HCT116 (cell line): ENCODE results near the gene TMEM178B. TPM values are rescaled to one million over a fixed set of nuclear protein-coding genes. Genes with fewer than 3 reads are reported as not detected.

Experiments
- ATAC-seq: fragments of 200-7000 bp; cut with Tn5 transposase; 2 replicates; pipeline ENCODE4 v1.9.1; 2020; ENCODE audit warnings: mild to moderate bottlenecking, moderate library complexity
- BruUV-seq: library from RNA; stranded (reverse); fragments of 400-500 nt; replicated peaks from 2 replicates; lab custom pipeline; 2021; lab: Mats Ljungman, UMichigan
- CTCF ChIA-PET: fragments of 300-600 bp; sonication (Branson Sonifier 250); formaldehyde crosslinking; loops from one replicate; lab custom pipeline; 2021; ENCODE audit warnings: antibody characterized with exemption; lab: Charles Lee
- POLR2A ChIA-PET: fragments of 300-600, 350-600 bp; sonication (Branson Sonifier 250); formaldehyde crosslinking; loops from one replicate; lab custom pipeline; 2021; ENCODE audit warnings: antibody characterized with exemption; lab: Charles Lee
- RAD21 ChIA-PET, 2 experiments: fragments of 300-600 bp; sonication (Branson Sonifier 250); formaldehyde crosslinking; loops; one replicate each; lab custom pipeline; 2023; ENCODE audit warnings: low total read pairs in 2 of 2; ENCODE audit not compliant: uncharacterized antibody in 2 of 2, unreplicated experiment in 2 of 2, low non-redundant PET in 1 of 2; lab: Charles Lee
- DNase-seq: peaks from one replicate; pipeline ENCODE4 v3.0.0-alpha.2; 2010; ENCODE audit warnings: low read depth, low spot score
- H2AFZ ChIP-seq: fragments of 200-600 bp; shearing (Covaris generic), sonication (generic); 2 replicates; pipeline ENCODE4 v1.6.1; 2017; ENCODE audit warnings: low read depth, mixed run types, mixed read lengths, antibody characterized with exemption, low read length; ENCODE audit not compliant: poor library complexity, severe bottlenecking
- H3K27ac ChIP-seq: 2 replicates; pipeline ENCODE4 v1.5.1; 2012; ENCODE audit warnings: low read depth, low read length
- H3K27me3 ChIP-seq: fragments of 200-600 bp; sonication (generic); 2 replicates; pipeline ENCODE4 v1.6.1; 2016; ENCODE audit warnings: mixed run types, low read length, mixed read lengths; ENCODE audit not compliant: insufficient read depth
- H3K36me3 ChIP-seq, 2 experiments: fragments of 200-500 bp in 1 of 2; fragments of 200-600 bp in 1 of 2; sonication (Bioruptor generic) in 1 of 2; sonication (generic) in 1 of 2; 2 replicates each; pipeline versions ENCODE4 v1.5.1 to v1.6.1; 2014 to 2016; ENCODE audit warnings: low read length in 2 of 2, inconsistent platforms in 1 of 2, mixed read lengths in 1 of 2, mixed run types in 1 of 2; ENCODE audit not compliant: insufficient read depth in 2 of 2, control insufficient read depth in 1 of 2
- H3K4me1 ChIP-seq, 2 experiments: fragments of 200-600 bp in 1 of 2; sonication (generic) in 1 of 2; 2 replicates each; pipeline versions ENCODE4 v1.5.1 to v1.6.1; 2012 to 2017; ENCODE audit warnings: low read length in 2 of 2, inconsistent platforms in 1 of 2, mild to moderate bottlenecking in 1 of 2, mixed read lengths in 1 of 2, mixed run types in 1 of 2, moderate library complexity in 1 of 2; ENCODE audit not compliant: insufficient read depth in 2 of 2, control insufficient read depth in 1 of 2
- H3K4me2 ChIP-seq: fragments of 200-600 bp; sonication (generic); 2 replicates; pipeline ENCODE4 v1.6.1; 2017; ENCODE audit warnings: mixed run types, low read length, mixed read lengths
- H3K4me3 ChIP-seq, 2 experiments: fragments of 200-600 bp in 1 of 2; sonication (generic) in 1 of 2; replicated peaks in 1 of 2; 2 replicates each; pipeline ENCODE4 v1.5.1; 2011 to 2016; ENCODE audit warnings: low read length in 2 of 2, control low read depth in 1 of 2, low read depth in 1 of 2, mild to moderate bottlenecking in 1 of 2, mixed read lengths in 1 of 2, mixed run types in 1 of 2
- H3K79me2 ChIP-seq: fragments of 200-600 bp; sonication (generic); 2 replicates; pipeline ENCODE4 v1.6.1; 2017; ENCODE audit warnings: mild to moderate bottlenecking, mixed run types, low read length, moderate library complexity, mixed read lengths; ENCODE audit not compliant: insufficient read depth
- H3K9ac ChIP-seq: fragments of 200-600 bp; sonication (generic); 2 replicates; pipeline ENCODE4 v1.6.1; 2016; ENCODE audit warnings: low read length, mixed read lengths
- H3K9me2 ChIP-seq: fragments of 200-600 bp; sonication (generic), shearing (Covaris generic); 2 replicates; pipeline ENCODE4 v1.6.1; 2017; ENCODE audit warnings: mixed run types, mild to moderate bottlenecking, moderate library complexity; ENCODE audit not compliant: insufficient read depth
- H3K9me3 ChIP-seq, 2 experiments: fragments of 200-500 bp in 1 of 2; fragments of 200-600 bp in 1 of 2; sonication (Bioruptor generic) in 1 of 2; sonication (generic) in 1 of 2; 2 replicates each; pipeline ENCODE4 v1.6.1; 2014 to 2017; ENCODE audit warnings: low read length in 2 of 2, mixed read lengths in 2 of 2, inconsistent platforms in 1 of 2, low read depth in 1 of 2, mild to moderate bottlenecking in 1 of 2, mixed run types in 1 of 2, moderate library complexity in 1 of 2; ENCODE audit not compliant: control insufficient read depth in 1 of 2, insufficient read depth in 1 of 2
- H4K20me1 ChIP-seq: fragments of 200-600 bp; sonication (generic), shearing (Covaris generic); 2 replicates; pipeline ENCODE4 v1.6.1; 2017; ENCODE audit warnings: mixed run types, mild to moderate bottlenecking, moderate library complexity; ENCODE audit not compliant: insufficient read depth
- EGR1 ChIP-seq: IDR thresholded peaks from 2 replicates; pipeline ENCODE4 v1.6.1; 2012; ENCODE audit warnings: low read depth
- EZH2phosphoT487 ChIP-seq: fragments of 200-600 bp; IDR thresholded peaks from 2 replicates; pipeline ENCODE4 v1.6.1; 2018; ENCODE audit warnings: antibody characterized with exemption, borderline replicate concordance
- FOSL1 ChIP-seq: IDR thresholded peaks from 2 replicates; pipeline ENCODE4 v1.6.1; 2012; ENCODE audit warnings: low read depth
- JUND ChIP-seq: IDR thresholded peaks from 2 replicates; pipeline ENCODE4 v1.6.1; 2012
- POLR2AphosphoS5 ChIP-seq: IDR thresholded peaks from 2 replicates; pipeline ENCODE4 v1.6.1; 2011; ENCODE audit warnings: mild to moderate bottlenecking, low read depth, low read length, moderate library complexity
- SP1 ChIP-seq: IDR thresholded peaks from 2 replicates; pipeline ENCODE4 v1.6.1; 2012; ENCODE audit warnings: low read depth
- TCF7L2 ChIP-seq: IDR thresholded peaks from 2 replicates; pipeline ENCODE4 v1.7.0; 2011; ENCODE audit warnings: borderline replicate concordance, inconsistent platforms; ENCODE audit not compliant: insufficient read depth, insufficient read length; ENCODE audit errors: extremely low read depth
- ZFX ChIP-seq: fragments of 450-650 bp; IDR thresholded peaks from 2 replicates; pipeline ENCODE4 v1.6.1; 2017
- ZNF274 ChIP-seq: fragments of 200-500 bp; sonication (Bioruptor generic); IDR thresholded peaks from 2 replicates; pipeline ENCODE4 v1.6.1; 2014; ENCODE audit warnings: mild to moderate bottlenecking, low read depth, low read length, inconsistent platforms
- intact Hi-C: fragments of 100-400 bp; cut with micrococcal nuclease; formaldehyde crosslinking; loops from 2 replicates; pipeline ENCODE4 v1.10.0; 2022
- total RNA-seq: library from RNA; stranded (reverse); gene quantifications from one replicate; pipeline ENCODE4 v1.2.1, GENCODE V29; 2021; ENCODE audit not compliant: unreplicated experiment
- TF ChIP-seq, protein P1 (sequence below), 3 experiments: fragments of 200-600 bp in 1 of 3; sonication (generic) in 1 of 3; IDR thresholded peaks in 2 of 3; conservative IDR thresholded peaks in 1 of 3; 2 replicates each; pipeline ENCODE4 v1.5.1; 2012 to 2017; ENCODE audit warnings: low read depth in 2 of 3, low read length in 2 of 3, antibody characterized with exemption in 1 of 3, borderline replicate concordance in 1 of 3, control low read depth in 1 of 3, mild to moderate bottlenecking in 1 of 3, mixed read lengths in 1 of 3, mixed run types in 1 of 3, moderate library complexity in 1 of 3; ENCODE audit not compliant: insufficient read depth in 1 of 3
- TF ChIP-seq, protein P2 (sequence below): IDR thresholded peaks from 2 replicates; pipeline ENCODE4 v1.6.1; 2012
- TF ChIP-seq, protein P3 (sequence below): IDR thresholded peaks from 2 replicates; pipeline ENCODE4 v1.6.1; 2011; ENCODE audit warnings: mild to moderate bottlenecking, low read length, moderate library complexity; ENCODE audit not compliant: insufficient replicate concordance; ENCODE audit errors: extremely low read depth

The TMEM178B gene
- total RNA-seq, 1 experiment from 2014 or later, result 0.02 TPM

DNA sequence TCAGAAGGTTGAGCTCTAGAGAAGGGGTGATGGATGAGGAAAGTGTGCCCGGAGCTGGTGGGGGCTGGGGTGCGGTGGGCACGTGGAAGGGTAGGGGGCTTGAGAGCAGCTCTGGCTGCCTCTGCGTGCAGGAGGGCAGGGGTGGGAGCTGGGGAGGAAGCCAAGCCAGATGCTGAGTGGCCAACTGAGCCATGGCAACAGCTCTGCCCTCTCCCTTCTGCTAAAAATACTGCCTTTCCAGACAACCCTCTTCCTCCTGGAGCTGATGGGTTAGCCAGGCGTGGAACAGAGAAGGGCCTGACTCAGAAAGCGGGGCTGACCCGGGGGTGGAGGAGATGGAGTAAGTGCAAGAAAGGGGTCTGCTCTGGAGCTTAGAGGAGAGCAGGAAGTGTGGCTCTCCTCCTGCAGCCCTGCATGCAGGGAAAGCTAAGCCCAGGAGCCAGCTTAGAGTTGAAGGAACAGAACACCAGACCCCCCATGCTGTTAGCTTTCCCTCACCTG is 362.8 kb downstream of the TMEM178B start:
- Histone ChIP-seq H3K4me2 (no peak overlapping the region), H3K9me3 (no peaks in the 10 kb centered on the region), H3K36me3 (no peaks in the 10 kb centered on the region), H4K20me1 (no peaks in the 10 kb centered on the region), H3K9me2 (no peaks in the 10 kb centered on the region), H2AFZ (no peak overlapping the region), H3K4me1 (no peaks in the 10 kb centered on the region), H3K9ac (no peak overlapping the region), H3K4me3 (no peak overlapping the region), H3K27ac (no peak overlapping the region), H3K79me2 (no peaks in the 10 kb centered on the region), H3K27me3 (peaks cover 43% of the 10 kb centered on the region)
- CTCF ChIA-PET, result no interaction called here
- POLR2A ChIA-PET, result no interaction called here
- RAD21 ChIA-PET, result no interaction called here
- no peak; the same call in 1 of the 2 replicates for ATAC-seq
- TF ChIP-seq, protein P1, sequence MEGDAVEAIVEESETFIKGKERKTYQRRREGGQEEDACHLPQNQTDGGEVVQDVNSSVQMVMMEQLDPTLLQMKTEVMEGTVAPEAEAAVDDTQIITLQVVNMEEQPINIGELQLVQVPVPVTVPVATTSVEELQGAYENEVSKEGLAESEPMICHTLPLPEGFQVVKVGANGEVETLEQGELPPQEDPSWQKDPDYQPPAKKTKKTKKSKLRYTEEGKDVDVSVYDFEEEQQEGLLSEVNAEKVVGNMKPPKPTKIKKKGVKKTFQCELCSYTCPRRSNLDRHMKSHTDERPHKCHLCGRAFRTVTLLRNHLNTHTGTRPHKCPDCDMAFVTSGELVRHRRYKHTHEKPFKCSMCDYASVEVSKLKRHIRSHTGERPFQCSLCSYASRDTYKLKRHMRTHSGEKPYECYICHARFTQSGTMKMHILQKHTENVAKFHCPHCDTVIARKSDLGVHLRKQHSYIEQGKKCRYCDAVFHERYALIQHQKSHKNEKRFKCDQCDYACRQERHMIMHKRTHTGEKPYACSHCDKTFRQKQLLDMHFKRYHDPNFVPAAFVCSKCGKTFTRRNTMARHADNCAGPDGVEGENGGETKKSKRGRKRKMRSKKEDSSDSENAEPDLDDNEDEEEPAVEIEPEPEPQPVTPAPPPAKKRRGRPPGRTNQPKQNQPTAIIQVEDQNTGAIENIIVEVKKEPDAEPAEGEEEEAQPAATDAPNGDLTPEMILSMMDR (IDR thresholded peaks at IDR 0.05 in 2 of 3, conservative IDR thresholded peaks at IDR 0.05 in 1 of 3; ENCODE audit: borderline replicate concordance in 1 of 3, insufficient read depth in 1 of 3, low read depth in 2 of 3, low read length in 2 of 3), result no peak
- TF ChIP-seq JUND, result no peak
- no peak for TF ChIP-seq ZNF274
- TF ChIP-seq POLR2AphosphoS5, result no peak
- TF ChIP-seq ZFX, result no peak
- TF ChIP-seq, protein P2, sequence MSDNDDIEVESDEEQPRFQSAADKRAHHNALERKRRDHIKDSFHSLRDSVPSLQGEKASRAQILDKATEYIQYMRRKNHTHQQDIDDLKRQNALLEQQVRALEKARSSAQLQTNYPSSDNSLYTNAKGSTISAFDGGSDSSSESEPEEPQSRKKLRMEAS, result no peak
- no TSS peak for BruUV-seq
- no peak for DNase-seq
- intact Hi-C loops, result no loop called here

DNA sequence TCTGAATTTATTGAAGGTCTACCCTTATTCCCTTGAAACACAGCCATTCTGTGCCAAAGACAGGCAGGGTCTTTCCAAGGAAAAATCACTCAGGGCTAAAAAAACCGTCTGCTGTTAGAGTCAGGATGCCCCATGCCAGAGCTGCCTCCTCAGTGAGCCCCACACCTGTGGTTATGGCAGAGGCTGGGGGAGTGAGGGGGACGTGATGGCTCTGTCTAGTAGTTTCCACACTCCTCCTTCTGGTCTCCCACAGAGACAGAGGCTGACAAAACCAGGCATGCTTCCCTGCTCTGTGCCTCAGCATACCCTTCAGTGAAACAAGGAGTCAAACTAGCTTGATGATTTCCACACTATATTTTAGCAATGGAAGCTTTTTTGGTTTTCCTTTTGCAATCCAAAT is 365.3 kb downstream of the TMEM178B start:
- no peaks in the 10 kb centered on the region for H3K9me3 ChIP-seq
- ChIA-PET RAD21 (no interaction called here), CTCF (no interaction called here), POLR2A (no interaction called here)
- H3K4me1 ChIP-seq, result no peaks in the 10 kb centered on the region
- no peak overlapping the region for H3K27ac ChIP-seq
- ATAC-seq (no peak), DNase-seq (no peak)
- no peak overlapping the region for H3K4me3 ChIP-seq
- TF ChIP-seq, protein P1 (IDR thresholded peaks at IDR 0.05 in 2 of 3, conservative IDR thresholded peaks at IDR 0.05 in 1 of 3; ENCODE audit: borderline replicate concordance in 1 of 3, insufficient read depth in 1 of 3, low read depth in 2 of 3, low read length in 2 of 3), result no peak
- TF ChIP-seq EGR1 (no peak), POLR2AphosphoS5 (no peak), FOSL1 (no peak), EZH2phosphoT487 (no peak), SP1 (no peak), JUND (no peak), TCF7L2 (no peak)
- TF ChIP-seq, protein P3, sequence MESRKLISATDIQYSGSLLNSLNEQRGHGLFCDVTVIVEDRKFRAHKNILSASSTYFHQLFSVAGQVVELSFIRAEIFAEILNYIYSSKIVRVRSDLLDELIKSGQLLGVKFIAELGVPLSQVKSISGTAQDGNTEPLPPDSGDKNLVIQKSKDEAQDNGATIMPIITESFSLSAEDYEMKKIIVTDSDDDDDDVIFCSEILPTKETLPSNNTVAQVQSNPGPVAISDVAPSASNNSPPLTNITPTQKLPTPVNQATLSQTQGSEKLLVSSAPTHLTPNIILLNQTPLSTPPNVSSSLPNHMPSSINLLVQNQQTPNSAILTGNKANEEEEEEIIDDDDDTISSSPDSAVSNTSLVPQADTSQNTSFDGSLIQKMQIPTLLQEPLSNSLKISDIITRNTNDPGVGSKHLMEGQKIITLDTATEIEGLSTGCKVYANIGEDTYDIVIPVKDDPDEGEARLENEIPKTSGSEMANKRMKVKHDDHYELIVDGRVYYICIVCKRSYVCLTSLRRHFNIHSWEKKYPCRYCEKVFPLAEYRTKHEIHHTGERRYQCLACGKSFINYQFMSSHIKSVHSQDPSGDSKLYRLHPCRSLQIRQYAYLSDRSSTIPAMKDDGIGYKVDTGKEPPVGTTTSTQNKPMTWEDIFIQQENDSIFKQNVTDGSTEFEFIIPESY, result no peak
- no peaks in the 10 kb centered on the region for H4K20me1 ChIP-seq
- H2AFZ ChIP-seq, result no peak overlapping the region
- peaks cover 47% of the 10 kb centered on the region for H3K27me3 ChIP-seq
- no TSS peak for BruUV-seq
- H3K79me2 ChIP-seq, result no peaks in the 10 kb centered on the region
- H3K9ac ChIP-seq, result no peak overlapping the region
- intact Hi-C loops, result no loop called here
- H3K36me3 ChIP-seq, result no peaks in the 10 kb centered on the region
- no peaks in the 10 kb centered on the region for H3K9me2 ChIP-seq
- no peak overlapping the region for H3K4me2 ChIP-seq
